ENCODE data around the gene TSFM. TPM values are rescaled to one million over a fixed set of nuclear protein-coding genes. Genes with fewer than 3 reads are reported as not detected.

TSFM gene
- total and polyA plus RNA-seq, 2 of the 13 experiments (the other 11 are each of a cell fraction or from before 2014, with no cell fraction given): 29.8 to 68.3 TPM

DNA sequence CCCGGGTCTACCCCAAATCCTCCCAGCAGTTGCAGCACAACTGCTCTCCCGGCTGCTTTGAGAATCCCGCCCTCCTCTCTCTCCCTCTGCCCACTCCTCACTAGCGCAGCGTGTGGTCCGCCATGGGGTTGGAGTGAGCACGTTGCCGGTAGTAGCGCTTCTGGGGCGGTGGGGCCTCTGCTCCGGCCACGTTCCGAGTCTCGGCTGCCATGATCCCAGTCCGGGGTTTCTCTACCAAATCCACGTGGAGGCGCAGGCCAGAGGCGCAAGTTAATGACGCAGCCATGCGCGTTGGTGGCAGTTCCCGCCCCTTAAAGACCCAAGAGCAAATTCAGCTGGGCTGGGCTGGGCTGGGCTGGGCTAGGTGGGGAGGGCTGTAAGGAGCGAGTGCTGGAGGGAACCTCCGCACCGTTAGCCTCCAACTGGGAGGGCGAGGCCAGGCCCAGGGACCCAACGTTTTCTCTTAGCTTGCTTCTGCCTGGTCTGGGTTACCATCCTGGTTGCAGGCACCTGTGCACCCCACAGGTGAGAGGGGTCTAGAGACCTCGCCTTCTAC is 10.6 kb upstream of the TSFM start, which contains the start of gene METTL1 (continued):
- TF ChIP-seq, protein P1, sequence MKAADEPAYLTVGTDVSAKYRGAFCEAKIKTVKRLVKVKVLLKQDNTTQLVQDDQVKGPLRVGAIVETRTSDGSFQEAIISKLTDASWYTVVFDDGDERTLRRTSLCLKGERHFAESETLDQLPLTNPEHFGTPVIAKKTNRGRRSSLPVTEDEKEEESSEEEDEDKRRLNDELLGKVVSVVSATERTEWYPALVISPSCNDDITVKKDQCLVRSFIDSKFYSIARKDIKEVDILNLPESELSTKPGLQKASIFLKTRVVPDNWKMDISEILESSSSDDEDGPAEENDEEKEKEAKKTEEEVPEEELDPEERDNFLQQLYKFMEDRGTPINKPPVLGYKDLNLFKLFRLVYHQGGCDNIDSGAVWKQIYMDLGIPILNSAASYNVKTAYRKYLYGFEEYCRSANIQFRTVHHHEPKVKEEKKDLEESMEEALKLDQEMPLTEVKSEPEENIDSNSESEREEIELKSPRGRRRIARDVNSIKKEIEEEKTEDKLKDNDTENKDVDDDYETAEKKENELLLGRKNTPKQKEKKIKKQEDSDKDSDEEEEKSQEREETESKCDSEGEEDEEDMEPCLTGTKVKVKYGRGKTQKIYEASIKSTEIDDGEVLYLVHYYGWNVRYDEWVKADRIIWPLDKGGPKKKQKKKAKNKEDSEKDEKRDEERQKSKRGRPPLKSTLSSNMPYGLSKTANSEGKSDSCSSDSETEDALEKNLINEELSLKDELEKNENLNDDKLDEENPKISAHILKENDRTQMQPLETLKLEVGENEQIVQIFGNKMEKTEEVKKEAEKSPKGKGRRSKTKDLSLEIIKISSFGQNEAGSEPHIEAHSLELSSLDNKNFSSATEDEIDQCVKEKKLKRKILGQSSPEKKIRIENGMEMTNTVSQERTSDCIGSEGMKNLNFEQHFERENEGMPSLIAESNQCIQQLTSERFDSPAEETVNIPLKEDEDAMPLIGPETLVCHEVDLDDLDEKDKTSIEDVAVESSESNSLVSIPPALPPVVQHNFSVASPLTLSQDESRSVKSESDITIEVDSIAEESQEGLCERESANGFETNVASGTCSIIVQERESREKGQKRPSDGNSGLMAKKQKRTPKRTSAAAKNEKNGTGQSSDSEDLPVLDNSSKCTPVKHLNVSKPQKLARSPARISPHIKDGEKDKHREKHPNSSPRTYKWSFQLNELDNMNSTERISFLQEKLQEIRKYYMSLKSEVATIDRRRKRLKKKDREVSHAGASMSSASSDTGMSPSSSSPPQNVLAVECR (CRISPR knock-in tag; IDR thresholded peaks at IDR 0.05; ENCODE audit: borderline replicate concordance): peak; percentile 100
- TF ChIP-seq ZFP90 (CRISPR knock-in tag; IDR thresholded peaks at IDR 0.05; ENCODE audit: borderline replicate concordance) (peak; percentile 90; the same call in 1 of the 2 replicates), JUN (CRISPR knock-in tag; IDR thresholded peaks at IDR 0.05) (peak; percentile 93), ZNF615 (CRISPR knock-in tag; IDR thresholded peaks at IDR 0.05; ENCODE audit: borderline replicate concordance) (no peak), DNMT1 (CRISPR knock-in tag; IDR thresholded peaks at IDR 0.05) (no peak), ZSCAN30 (CRISPR knock-in tag; IDR thresholded peaks at IDR 0.05) (no peak), XRCC5 (optimal IDR thresholded peaks at IDR 0.05; ENCODE audit: low read length) (peak; percentile 82), ZBTB42 (CRISPR knock-in tag; IDR thresholded peaks at IDR 0.05) (peak; percentile 55; the same call in 1 of the 2 replicates), TCF12 (IDR thresholded peaks at IDR 0.05) (no peak), TCF12 (CRISPR knock-in tag; IDR thresholded peaks at IDR 0.05) (no peak; the same call in 1 of the 2 replicates)
- TF ChIP-seq, protein P2, sequence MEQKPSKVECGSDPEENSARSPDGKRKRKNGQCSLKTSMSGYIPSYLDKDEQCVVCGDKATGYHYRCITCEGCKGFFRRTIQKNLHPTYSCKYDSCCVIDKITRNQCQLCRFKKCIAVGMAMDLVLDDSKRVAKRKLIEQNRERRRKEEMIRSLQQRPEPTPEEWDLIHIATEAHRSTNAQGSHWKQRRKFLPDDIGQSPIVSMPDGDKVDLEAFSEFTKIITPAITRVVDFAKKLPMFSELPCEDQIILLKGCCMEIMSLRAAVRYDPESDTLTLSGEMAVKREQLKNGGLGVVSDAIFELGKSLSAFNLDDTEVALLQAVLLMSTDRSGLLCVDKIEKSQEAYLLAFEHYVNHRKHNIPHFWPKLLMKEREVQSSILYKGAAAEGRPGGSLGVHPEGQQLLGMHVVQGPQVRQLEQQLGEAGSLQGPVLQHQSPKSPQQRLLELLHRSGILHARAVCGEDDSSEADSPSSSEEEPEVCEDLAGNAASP (CRISPR knock-in tag; IDR thresholded peaks at IDR 0.05; ENCODE audit: borderline replicate concordance): peak; percentile 16; the same call in 1 of the 2 replicates
- TF ChIP-seq, protein P3, sequence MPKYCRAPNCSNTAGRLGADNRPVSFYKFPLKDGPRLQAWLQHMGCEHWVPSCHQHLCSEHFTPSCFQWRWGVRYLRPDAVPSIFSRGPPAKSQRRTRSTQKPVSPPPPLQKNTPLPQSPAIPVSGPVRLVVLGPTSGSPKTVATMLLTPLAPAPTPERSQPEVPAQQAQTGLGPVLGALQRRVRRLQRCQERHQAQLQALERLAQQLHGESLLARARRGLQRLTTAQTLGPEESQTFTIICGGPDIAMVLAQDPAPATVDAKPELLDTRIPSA (CRISPR knock-in tag; IDR thresholded peaks at IDR 0.05; ENCODE audit: borderline replicate concordance): no peak
- TF ChIP-seq, protein P4, sequence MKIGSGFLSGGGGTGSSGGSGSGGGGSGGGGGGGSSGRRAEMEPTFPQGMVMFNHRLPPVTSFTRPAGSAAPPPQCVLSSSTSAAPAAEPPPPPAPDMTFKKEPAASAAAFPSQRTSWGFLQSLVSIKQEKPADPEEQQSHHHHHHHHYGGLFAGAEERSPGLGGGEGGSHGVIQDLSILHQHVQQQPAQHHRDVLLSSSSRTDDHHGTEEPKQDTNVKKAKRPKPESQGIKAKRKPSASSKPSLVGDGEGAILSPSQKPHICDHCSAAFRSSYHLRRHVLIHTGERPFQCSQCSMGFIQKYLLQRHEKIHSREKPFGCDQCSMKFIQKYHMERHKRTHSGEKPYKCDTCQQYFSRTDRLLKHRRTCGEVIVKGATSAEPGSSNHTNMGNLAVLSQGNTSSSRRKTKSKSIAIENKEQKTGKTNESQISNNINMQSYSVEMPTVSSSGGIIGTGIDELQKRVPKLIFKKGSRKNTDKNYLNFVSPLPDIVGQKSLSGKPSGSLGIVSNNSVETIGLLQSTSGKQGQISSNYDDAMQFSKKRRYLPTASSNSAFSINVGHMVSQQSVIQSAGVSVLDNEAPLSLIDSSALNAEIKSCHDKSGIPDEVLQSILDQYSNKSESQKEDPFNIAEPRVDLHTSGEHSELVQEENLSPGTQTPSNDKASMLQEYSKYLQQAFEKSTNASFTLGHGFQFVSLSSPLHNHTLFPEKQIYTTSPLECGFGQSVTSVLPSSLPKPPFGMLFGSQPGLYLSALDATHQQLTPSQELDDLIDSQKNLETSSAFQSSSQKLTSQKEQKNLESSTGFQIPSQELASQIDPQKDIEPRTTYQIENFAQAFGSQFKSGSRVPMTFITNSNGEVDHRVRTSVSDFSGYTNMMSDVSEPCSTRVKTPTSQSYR (CRISPR knock-in tag; IDR thresholded peaks at IDR 0.05; ENCODE audit: borderline replicate concordance): no peak
- TF ChIP-seq, protein P5, sequence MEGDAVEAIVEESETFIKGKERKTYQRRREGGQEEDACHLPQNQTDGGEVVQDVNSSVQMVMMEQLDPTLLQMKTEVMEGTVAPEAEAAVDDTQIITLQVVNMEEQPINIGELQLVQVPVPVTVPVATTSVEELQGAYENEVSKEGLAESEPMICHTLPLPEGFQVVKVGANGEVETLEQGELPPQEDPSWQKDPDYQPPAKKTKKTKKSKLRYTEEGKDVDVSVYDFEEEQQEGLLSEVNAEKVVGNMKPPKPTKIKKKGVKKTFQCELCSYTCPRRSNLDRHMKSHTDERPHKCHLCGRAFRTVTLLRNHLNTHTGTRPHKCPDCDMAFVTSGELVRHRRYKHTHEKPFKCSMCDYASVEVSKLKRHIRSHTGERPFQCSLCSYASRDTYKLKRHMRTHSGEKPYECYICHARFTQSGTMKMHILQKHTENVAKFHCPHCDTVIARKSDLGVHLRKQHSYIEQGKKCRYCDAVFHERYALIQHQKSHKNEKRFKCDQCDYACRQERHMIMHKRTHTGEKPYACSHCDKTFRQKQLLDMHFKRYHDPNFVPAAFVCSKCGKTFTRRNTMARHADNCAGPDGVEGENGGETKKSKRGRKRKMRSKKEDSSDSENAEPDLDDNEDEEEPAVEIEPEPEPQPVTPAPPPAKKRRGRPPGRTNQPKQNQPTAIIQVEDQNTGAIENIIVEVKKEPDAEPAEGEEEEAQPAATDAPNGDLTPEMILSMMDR (CRISPR knock-in tag; IDR thresholded peaks at IDR 0.05): peak; percentile 39; the same call in 1 of the 2 replicates
- TF ChIP-seq, protein P6, sequence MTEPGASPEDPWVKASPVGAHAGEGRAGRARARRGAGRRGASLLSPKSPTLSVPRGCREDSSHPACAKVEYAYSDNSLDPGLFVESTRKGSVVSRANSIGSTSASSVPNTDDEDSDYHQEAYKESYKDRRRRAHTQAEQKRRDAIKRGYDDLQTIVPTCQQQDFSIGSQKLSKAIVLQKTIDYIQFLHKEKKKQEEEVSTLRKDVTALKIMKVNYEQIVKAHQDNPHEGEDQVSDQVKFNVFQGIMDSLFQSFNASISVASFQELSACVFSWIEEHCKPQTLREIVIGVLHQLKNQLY (CRISPR knock-in tag; IDR thresholded peaks at IDR 0.05): 0 out of 2 replicates have a peak, but pooled peaks have one; percentile 23
